CD4-positive, alpha-beta T cell treated with Interferon alpha-2 for 1 hour (primary cell): Measurements from ENCODE around the gene TTLL10.
A peak's percentile ranks its signal among the peaks of the same experiment; 100 is the strongest.

Experiments
- DNase-seq, 2 donors: peaks; one replicate each; pipeline ENCODE4 v3.0.0-alpha.2; 2020 to 2022

TTLL10 gene

GRCh38 chr1:1226566-1227362 lies 53.1 kb downstream of the TTLL10 start:
- no peak for DNase-seq

DNA sequence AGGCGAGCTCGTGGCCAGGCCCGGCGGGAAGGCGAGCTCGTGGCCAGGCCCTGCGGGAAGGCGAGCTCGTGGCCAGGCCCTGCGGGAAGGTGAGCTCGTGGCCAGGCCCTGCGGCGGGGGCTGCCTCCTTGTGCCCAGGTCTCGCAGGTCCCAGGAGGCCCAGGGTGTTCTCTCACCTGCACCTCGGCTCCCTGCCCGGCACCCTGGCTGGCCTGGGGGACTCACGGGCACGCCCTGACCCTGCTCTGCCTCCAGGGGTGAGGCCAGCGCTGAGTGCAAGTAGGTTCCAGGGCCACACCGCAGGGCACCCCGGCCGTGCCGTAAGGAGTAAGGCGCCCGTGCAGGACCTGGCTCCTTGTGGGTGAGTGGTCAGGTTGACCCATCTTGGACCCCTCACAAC lies 53.7 kb downstream of the TTLL10 start:
- DNase-seq = no peak

DNA sequence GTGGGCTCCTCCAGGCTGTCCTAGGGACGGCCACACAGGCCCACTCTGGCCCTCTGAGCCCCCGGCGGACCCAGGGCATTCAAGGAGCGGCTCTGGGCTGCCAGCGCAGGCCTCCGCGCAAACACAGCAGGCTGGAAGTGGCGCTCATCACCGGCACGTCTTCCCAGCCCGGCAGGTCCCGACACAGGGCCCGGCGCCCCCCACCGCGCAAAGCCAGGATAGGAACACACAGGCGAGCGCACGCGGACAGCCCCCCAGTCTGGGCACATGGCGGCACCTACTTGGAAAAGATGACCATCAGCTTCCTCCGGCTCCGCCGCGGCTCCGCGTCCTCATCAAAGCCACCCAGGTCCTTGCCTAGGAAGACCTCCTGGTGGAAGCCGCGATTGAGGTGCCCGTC lies 54.5 kb downstream of the TTLL10 start:
- no peak for DNase-seq

DNA sequence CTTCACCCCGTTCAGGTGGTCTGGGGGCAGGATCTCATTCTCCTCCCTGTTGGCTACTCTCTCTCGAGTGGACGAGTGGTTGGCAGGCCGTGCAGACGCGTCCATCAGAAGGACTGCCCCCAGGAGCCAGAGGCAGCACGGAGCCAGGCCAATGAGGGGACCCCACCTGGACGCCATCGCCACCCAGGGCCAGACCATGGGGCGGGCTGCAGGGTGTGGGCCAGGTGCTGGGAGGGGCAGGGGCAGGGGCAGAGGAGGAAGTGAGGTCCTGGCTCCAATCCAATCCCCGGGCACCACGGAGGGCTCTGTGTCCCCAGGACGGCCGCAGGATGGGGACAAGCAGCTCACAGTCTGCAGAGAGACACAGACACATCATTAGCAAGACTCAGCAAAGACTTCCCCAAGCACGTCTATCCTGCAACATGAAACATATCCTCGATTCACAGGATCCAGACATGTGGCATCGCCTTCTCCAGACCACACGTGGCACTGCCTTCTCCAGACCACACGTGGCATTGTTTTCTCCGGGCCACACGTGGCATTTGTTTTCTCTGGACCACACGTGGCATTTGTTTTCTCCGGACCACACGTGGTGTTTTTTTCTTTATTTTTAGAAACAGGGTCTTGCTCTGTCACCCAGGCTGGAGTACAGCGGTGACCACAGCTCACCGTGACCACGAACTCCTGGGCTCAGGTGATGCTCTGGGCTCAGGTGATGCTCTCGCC lies 55.1 kb downstream of the TTLL10 start:
- no peak for DNase-seq

DNA sequence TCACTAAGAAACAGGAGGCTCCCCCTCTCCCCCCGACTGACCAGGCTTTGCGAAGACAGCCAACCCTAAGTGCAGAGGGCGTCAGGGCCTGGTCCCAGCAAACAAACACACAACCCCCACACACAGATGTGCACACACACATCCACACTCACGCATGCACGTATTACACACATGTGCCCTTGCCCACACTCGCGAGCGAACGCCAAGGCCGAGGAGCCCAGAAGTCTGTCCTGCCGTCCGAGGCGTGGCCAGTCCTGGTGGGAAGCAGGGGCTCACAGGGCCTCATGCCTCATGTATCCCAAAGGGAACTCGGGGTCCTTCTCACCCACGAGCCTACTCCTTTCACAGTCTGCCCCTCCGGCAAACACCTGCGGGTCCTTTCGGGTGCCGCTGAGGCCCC lies 56.1 kb downstream of the TTLL10 start:
- no peak for DNase-seq

GRCh38 chr1:1230656-1231399 lies 57.1 kb downstream of the TTLL10 start:
- DNase-seq = peak in 1 of 2 donors; percentile 20

- DNase-seq = peak; percentile 97 to 98
Observed at GRCh38 chr1:1231400-1232207, 57.9 kb downstream of the TTLL10 start, which contains the start of gene SDF4. Gene SDF4, minus strand, starts transcription at chr1:1232001. Its CDS starts 3,229 bp downstream, at chr1:1228772.

DNA sequence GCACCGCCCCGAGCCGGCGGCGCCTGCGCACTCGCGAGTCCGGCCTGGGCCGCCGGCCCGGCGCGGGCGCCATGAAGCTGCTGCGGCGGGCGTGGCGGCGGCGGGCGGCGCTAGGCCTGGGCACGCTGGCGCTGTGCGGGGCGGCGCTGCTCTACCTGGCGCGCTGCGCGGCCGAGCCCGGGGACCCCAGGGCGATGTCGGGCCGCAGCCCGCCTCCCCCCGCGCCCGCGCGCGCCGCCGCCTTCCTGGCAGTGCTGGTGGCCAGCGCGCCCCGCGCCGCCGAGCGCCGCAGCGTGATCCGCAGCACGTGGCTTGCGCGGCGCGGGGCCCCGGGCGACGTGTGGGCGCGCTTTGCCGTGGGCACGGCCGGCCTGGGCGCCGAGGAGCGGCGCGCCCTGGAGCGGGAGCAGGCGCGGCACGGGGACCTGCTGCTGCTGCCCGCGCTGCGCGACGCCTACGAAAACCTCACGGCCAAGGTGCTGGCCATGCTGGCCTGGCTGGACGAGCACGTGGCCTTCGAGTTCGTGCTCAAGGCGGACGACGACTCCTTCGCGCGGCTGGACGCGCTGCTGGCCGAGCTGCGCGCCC lies 58.6 kb downstream of the TTLL10 start, which contains the start of gene B3GALT6:
TSS of gene B3GALT6 (plus strand) at position 30 of the 588 bp plus-strand sequence. CDS start at position 72, 42 bp downstream.
- DNase-seq = no peak

GRCh38 chr1:1232796-1233566 lies 59.3 kb downstream of the TTLL10 start:
- DNase-seq = no peak

DNA sequence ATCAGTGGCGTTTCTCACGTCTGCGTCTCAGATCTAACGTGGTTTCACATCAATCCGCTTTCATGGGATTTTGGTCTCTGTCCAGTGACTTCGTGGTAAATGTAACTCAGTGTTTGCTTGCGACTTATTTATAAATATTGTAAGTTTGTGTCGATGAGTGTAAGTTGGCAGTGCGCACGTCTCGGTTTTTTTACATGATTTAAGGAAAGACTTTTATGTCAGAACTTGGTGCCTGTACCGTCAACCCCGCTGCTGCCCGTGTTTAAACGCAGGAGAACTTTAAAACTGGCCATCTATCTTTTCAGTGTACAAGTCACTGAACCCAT lies 59.9 kb downstream of the TTLL10 start:
- DNase-seq = no peak

- DNase-seq = no peak
Observed at GRCh38 chr1:1234180-1234808, 60.6 kb downstream of the TTLL10 start.

GRCh38 chr1:1235016-1235744 lies 61.5 kb downstream of the TTLL10 start:
- no peak for DNase-seq

DNA sequence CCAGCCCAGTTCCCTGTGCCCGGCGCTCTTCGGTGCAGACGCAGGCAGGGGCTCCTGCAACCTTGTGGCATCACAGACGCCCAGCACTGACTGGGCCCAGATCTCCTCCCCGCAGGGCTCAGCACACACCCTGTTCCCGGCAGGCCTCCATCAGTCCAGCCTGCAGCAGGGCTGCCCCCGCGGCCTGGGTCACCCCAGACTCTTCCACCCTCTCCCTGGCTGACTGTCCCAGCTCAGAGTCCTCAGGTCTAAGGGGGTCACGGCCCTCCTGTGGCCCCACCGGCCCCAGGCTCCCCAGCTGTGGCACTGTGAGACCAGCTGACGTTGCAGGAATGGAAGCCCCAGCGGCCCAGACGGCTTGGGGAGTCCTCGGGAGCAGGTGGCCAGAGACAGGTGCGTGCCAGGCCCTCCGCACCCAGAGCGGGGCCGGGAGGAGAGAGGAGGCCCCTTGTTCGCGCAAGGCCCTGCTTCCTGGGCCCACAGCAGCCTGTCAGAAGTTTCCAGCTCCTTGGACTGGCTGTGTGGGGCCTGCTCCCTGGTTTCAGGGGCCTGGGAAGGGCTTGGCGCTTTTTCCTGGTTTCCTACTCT lies 62.6 kb downstream of the TTLL10 start:
- DNase-seq = no peak

DNA sequence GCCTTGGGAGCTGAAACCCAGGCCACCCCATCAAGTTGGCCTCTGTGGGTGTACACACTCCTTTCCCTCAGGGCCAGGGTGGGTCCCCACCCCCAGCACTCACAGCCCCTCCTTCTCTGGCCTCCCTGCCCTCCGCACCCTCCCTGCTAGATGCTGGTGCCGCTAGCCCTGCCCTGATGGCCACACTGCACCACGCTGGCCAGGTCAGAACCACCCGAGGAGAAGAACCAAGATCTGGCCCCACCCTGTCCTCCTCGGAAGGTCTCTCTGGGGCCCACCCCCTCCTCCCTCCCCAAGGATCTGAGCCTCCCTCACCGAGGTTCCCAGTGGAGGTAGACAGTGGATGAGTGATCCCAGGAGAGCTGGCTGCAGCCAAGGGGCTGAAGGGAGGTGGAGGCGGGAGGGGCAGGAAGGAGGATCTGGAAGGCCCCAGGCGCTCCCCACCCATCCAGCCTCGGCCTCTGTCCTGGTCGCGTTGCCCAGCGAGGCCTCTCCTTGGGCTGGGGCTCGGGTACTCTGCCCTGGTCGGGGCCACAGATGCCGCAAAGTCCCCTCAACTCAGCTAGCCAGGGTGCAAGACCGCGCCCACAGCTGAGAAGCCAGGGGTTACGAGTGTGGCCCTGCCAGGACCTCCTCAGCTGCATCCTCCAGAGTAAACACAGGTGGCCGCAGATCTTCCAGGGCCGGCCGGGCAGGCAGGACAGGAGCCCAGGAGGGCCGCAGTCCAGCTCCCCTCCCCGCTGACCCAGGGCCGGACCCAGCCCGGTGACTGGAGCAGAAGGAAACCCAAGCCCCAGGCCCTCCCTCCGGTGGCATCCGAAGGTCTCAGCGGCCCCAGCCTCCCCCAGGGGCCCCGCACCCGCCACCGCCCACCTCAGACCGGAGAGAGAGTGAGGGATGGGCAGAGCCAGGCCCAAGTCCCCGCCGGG lies 63.5 kb downstream of the TTLL10 start:
- no peak for DNase-seq

DNA sequence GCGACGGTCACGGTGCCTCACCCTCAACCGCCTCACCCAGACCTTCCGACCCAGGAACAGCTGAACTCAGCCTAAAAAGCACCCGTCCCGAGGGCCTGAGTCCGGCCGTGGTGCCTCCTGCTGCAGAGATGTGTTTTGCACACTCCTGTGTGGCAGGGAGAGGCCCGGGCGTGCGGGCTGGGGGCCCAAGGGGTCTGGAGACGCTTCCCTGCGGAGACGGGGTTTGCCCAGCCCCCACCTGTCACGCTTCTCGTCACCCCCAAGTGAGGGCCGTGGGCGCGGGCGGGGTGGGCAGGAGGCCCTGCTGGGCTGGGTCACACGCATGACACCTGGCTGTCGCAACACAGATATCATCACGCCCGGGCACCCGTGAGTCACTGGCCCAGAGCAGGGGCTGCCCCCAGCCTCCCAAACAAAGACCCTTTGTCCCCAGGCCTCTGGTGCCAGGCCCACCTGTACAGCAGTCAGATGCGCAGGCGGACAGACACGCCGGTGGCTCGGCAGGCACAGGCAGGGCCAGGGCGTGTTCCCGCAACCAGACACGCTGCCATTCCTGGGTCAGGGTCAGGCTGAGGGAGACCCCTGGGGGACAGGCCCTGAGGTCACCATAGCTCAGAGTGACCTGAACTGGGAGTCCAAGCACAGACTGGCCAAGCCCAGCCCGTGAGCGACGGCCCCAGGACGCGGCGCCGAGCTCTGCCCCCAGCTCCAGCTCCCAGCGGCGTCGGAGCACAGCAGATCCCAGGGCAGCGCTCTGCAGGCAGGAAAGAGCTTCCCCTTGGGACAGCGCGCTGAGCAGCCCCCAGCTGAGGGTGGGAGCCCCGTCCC lies 64.4 kb downstream of the TTLL10 start:
- DNase-seq = no peak

DNA sequence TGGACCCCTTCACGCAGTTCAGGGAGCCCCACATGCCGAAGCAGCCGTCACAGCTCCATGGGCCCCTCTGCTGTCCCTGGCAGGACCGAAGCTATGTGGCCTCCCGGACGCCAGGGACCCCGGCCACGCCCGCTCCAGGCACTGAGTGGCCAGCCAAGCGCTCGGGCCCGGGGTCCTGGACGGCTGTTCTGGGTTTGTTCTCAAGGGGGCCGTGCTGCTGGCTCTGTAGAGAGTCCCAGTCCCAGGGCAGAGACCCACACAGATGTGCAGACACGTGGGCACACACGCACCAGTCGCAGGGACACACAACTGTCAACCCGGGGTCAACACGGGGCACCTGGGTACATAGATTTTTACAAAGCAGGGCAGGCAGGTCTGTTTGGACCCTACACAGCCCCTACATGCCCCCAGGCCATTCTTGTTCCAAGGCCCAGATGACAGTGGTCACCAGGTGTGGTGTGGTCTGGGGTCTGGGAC lies 65.1 kb downstream of the TTLL10 start:
- no peak for DNase-seq

- no peak for DNase-seq
Observed at GRCh38 chr1:1239227-1239613, 65.5 kb downstream of the TTLL10 start.
